HEK293 (cell line): ENCODE measurements around the gene ANO1.

Source experiments
- CTCF ChIP-seq: fragments of 450-650 bp; formaldehyde crosslinking; IDR thresholded peaks from 2 replicates; pipeline ENCODE4 v1.5.1; 2016; ENCODE audit warnings: missing biosample characterization, missing genetic modification characterization
- HOXD13 ChIP-seq: sonication (generic); formaldehyde crosslinking; IDR thresholded peaks from 2 replicates; pipeline ENCODE4 v1.8.0; 2022; ENCODE audit warnings: missing genetic modification reagents, borderline replicate concordance
- ZBTB17 ChIP-seq: fragments of 450-650 bp; formaldehyde crosslinking; IDR thresholded peaks from 2 replicates; pipeline ENCODE4 v1.5.1; 2016; ENCODE audit warnings: missing biosample characterization, missing genetic modification characterization
- ZNF132 ChIP-seq: fragments of 450-650 bp; formaldehyde crosslinking; IDR thresholded peaks from 2 replicates; pipeline ENCODE4 v1.5.1; 2017; ENCODE audit warnings: missing biosample characterization, missing genetic modification characterization, borderline replicate concordance
- ZNF654 ChIP-seq: fragments of 450-650 bp; formaldehyde crosslinking; IDR thresholded peaks from 2 replicates; pipeline ENCODE4 v1.5.1; 2016; ENCODE audit warnings: low read depth, missing biosample characterization, missing genetic modification characterization
- ZNF670 ChIP-seq: fragments of 450-650 bp; formaldehyde crosslinking; IDR thresholded peaks from 2 replicates; pipeline ENCODE4 v1.5.1; 2016; ENCODE audit warnings: missing biosample characterization, missing genetic modification characterization, low read depth

GRCh38 chr11:70186936-70187335, 108.8 kb downstream of the ANO1 start:
- TF ChIP-seq CTCF (tag by site-specific recombination) (no peak), ZNF654 (tag by site-specific recombination) (no peak), ZNF670 (tag by site-specific recombination) (no peak), ZNF132 (no peak), ZBTB17 (tag by site-specific recombination) (no peak), HOXD13 (CRISPR knock-in tag) (no peak)
